Activated gamma-delta T cell (primary cell): ENCODE results near the gene DUSP18.
"Not testable (repeated sequence)": the region's sequence is repeated elsewhere in the genome, so short reads cannot be mapped to it uniquely, and the experiment has no call there.

ENCODE experiments used
- DNase-seq: peaks from one replicate; lab custom pipeline; 2025; lab: John Stamatoyannopoulos, UW

DUSP18 gene

GRCh38 chr22:30640361-30640760, 27.3 kb downstream of the DUSP18 start:
- DNase-seq: no peak

DNA sequence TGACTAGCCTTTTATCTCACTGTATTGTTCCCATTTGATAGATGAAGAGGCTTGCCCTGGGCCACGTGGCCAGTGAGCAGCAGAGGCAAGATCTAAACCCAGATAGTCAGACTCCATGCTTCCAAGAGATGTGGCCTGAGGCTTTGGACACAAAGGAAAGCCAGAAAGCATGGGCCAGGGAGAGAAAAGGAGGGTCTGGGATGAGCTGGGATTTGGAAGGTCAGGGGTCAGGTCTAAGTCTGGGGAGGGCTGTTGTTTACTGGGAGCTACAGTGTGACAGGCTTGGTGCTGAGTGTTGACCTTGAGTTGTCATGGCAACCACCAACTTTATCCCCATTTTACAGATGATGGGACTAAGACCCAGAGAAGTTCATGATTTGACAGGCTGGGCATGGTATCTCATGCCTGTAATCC, 30.0 kb downstream of the DUSP18 start:
- no peak for DNase-seq

- DNase-seq: no peak
These were observed 31.2 kb downstream of the DUSP18 start for GRCh38 chr22:30636226-30637077.

DNA sequence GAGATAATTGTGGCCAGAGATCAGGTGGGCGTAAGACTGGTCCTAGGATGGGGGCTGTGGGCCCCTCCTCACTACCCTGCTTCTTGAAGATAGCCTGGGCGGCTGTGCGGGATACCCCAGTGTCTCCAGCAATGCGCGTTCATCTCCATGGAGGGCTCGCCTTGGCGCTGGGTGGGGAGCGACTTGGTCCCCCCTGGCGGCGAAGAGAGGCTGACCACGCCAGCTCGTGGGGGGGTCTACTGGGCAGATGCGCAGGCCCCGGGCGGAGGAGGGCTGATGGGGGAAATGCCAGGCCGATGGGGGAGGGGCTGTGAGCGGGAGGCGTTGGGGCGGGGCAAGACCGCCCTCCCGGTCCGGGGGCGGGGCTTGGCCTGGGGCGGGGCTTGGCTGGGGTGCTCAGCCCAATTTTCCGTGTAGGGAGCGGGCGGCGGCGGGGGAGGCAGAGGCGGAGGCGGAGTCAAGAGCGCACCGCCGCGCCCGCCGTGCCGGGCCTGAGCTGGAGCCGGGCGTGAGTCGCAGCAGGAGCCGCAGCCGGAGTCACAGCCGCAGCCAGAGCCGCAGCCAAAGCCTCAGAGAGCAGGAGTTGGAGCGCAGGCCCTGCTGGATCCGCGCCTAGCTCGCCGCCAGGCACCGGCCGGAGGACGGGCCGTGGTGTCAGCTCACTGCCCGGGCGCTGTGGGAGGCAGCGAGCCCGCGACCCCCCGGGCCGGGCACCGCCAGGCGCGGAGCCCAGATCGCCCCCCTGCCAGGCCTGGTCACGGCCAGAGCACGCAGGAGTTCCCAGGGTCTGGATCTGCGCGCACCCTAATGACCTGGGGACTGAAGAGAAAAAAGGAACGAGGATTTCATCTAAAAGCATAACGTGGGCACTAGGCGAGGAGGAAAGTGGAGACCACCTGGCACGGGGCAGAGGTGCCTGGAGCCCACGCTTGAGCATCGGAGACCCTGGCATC, 32.1 kb downstream of the DUSP18 start, which contains the start of gene SLC35E4:
Gene SLC35E4 (plus strand): TSS at position 509 of the 953 bp plus-strand sequence. CDS start 670 bp downstream, outside the sequence.
- peak; percentile 91 for DNase-seq

- DNase-seq: peak; percentile 72
These were observed 33.0 kb downstream of the DUSP18 start for GRCh38 chr22:30634471-30635233.

DNA sequence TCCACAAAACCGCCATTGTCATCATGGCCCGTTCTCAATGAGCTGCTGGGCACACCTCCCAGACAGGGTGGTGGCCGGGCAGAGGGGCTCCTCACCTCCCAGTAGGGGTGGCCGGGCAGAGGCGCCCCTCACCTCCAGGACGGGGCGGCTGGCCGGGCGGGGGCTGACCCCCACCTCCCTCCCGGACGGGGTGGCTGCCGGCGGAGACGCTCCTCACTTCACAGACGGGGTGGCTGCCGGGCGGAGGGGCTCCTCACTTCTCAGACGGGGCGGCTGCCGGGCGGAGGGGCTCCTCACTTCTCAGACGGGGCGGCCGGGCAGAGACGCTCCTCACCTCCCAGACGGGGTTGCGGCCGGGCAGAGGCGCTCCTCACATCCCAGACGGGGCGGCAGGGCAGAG, 36.2 kb downstream of the DUSP18 start:
- DNase-seq: not testable (repeated sequence)

DNA sequence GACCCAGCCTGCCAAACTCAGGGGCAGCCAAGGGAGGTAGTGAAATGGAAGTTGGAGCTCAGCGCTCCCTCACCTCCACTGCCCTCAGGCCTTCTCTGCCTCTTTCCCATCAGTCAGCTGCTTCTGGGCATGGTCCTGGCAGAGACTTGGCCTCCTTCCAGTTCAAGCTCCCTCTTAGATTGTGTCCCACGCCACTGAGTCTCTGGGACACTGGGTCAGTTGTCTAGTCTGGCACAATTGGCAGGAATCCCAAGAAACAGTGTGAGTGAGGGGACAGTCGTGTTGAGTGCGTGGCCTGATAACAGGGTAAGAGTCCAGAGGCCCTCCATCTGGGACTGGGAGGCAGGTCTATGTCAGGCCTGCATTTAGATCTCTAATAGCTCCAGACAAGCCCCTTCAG, 39.2 kb downstream of the DUSP18 start:
- no peak for DNase-seq

DNA sequence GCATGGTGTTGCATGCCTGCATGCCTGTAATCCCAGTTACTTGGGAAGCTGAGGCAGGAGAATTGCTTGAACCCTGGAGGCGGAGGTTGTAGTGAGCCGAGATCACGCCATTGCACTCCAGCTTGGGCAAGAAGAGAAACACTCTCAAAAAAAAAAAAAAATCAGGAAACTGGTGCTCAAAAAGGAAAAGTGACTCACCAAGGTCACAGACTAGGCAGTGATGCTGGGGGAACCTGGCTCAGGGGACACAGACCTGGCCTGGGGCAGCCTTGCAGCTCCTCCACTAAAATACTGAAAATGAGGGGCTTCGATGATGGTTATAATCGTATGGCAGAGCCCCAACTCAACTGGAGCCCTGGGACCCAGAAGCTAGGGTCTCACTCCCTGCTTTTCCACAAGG, 40.2 kb downstream of the DUSP18 start:
- DNase-seq: no peak

DNA sequence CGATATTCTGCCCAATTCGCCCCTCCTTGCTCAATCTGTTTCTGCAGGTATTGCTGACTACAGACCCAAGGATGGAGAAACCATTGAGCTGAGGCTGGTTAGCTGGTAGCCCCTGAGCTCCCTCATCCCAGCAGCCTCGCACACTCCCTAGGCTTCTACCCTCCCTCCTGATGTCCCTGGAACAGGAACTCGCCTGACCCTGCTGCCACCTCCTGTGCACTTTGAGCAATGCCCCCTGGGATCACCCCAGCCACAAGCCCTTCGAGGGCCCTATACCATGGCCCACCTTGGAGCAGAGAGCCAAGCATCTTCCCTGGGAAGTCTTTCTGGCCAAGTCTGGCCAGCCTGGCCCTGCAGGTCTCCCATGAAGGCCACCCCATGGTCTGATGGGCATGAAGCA, 41.3 kb downstream of the DUSP18 start:
- no peak for DNase-seq

- DNase-seq: not testable (repeated sequence)
These were observed 47.8 kb downstream of the DUSP18 start for GRCh38 chr22:30619909-30620308.

- no peak for DNase-seq
These were observed 49.9 kb downstream of the DUSP18 start for GRCh38 chr22:30617819-30618218.

- DNase-seq: no peak
These were observed 52.1 kb downstream of the DUSP18 start for GRCh38 chr22:30615543-30615954.

DNA sequence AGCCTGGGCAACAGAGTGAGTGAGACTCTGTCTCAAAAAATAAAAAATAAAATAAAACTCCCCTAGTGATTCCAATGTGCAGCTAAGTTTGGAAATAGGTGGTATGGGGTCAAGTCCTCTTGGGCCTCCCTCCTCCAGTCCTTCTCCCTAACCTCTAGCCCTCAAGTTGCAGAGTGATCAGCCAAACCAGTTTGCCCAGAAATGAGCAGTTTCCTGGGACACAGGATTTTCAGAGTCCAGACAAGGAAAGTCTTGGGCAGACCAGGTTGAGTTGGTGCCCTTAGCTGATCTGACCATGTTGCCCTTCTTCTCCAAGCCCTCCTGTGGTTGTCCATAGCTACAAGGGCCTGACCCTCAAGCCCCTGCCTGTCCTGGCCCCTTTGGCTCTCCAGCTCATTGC, 52.8 kb downstream of the DUSP18 start:
- no peak for DNase-seq

GRCh38 chr22:30614268-30614667, 53.4 kb downstream of the DUSP18 start:
- DNase-seq: no peak

GRCh38 chr22:30612789-30613188, 54.9 kb downstream of the DUSP18 start:
- no peak for DNase-seq
